ENCODE measurements around the gene ASIC4.
A peak's percentile ranks its signal among the peaks of the same experiment; 100 is the strongest.

ASIC4 gene

GRCh38 chr2:219552382-219553167, 38.3 kb downstream of the ASIC4 start:
- DNase-seq (ENCODE audit: low read depth), result peak; percentile 75

- DNase-seq (ENCODE audit: low read depth), result no peak
Observed at GRCh38 chr2:219553168-219553417, 38.8 kb downstream of the ASIC4 start.

GRCh38 chr2:219553463-219553963, 39.2 kb downstream of the ASIC4 start:
- no peak for DNase-seq (ENCODE audit: low read depth)

GRCh38 chr2:219554350-219554749, 40.1 kb downstream of the ASIC4 start:
- no peak for DNase-seq (ENCODE audit: low read depth)

- no peak for DNase-seq (ENCODE audit: low read depth)
Observed at GRCh38 chr2:219555956-219556355, 41.7 kb downstream of the ASIC4 start.

GRCh38 chr2:219556413-219556812, 42.1 kb downstream of the ASIC4 start:
- no peak for DNase-seq (ENCODE audit: low read depth)

- DNase-seq (ENCODE audit: low read depth), result no peak
Observed at GRCh38 chr2:219557320-219557719, 43.0 kb downstream of the ASIC4 start.

GRCh38 chr2:219557791-219558785, 43.8 kb downstream of the ASIC4 start:
- no peak for DNase-seq (ENCODE audit: low read depth)

GRCh38 chr2:219559156-219559915, 45.1 kb downstream of the ASIC4 start:
- DNase-seq (ENCODE audit: low read depth), result no peak

GRCh38 chr2:219560037-219560892, 46.0 kb downstream of the ASIC4 start:
- DNase-seq (ENCODE audit: low read depth), result no peak

- DNase-seq (ENCODE audit: low read depth), result no peak
Observed at GRCh38 chr2:219560893-219561178, 46.6 kb downstream of the ASIC4 start.

GRCh38 chr2:219561179-219562048, 47.1 kb downstream of the ASIC4 start:
- no peak for DNase-seq (ENCODE audit: low read depth)

GRCh38 chr2:219562049-219563020, 48.1 kb downstream of the ASIC4 start:
- no peak for DNase-seq (ENCODE audit: low read depth)

GRCh38 chr2:219563271-219563928, 49.1 kb downstream of the ASIC4 start:
- no peak for DNase-seq (ENCODE audit: low read depth)

- no peak for DNase-seq (ENCODE audit: low read depth)
Observed at GRCh38 chr2:219565130-219566080, 51.1 kb downstream of the ASIC4 start.

GRCh38 chr2:219566640-219567039, 52.4 kb downstream of the ASIC4 start:
- DNase-seq (ENCODE audit: low read depth), result no peak

- no peak for DNase-seq (ENCODE audit: low read depth)
Observed at GRCh38 chr2:219567131-219567530, 52.8 kb downstream of the ASIC4 start.

Data from activated T-helper 9 cell treated with anti-CD3 and anti-CD28 coated beads, Interleukin-2, amount 50 U/mL, for 16 hours (primary cell).